CD4-positive, alpha-beta T cell treated with Interleukin-17A for 4 hours (primary cell): Measurements from ENCODE around the gene TBCA.
"Not testable (repeated sequence)": the region's sequence is repeated elsewhere in the genome, so short reads cannot be mapped to it uniquely, and the experiment has no call there.

Source experiments
- DNase-seq: peaks from one replicate; pipeline ENCODE4 v3.0.0-alpha.2; 2020; ENCODE audit warnings: mixed read lengths

Gene TBCA

GRCh38 chr5:77699569-77699968 lies 76.6 kb downstream of the TBCA start:
- DNase-seq = not testable (repeated sequence)

- DNase-seq = no peak
These were observed 77.2 kb downstream of the TBCA start for GRCh38 chr5:77698920-77699319.

GRCh38 chr5:77697692-77698091 lies 78.4 kb downstream of the TBCA start:
- DNase-seq = no peak

GRCh38 chr5:77696120-77696519 lies 80.0 kb downstream of the TBCA start:
- DNase-seq = no peak

GRCh38 chr5:77693913-77694312 lies 82.2 kb downstream of the TBCA start:
- no peak for DNase-seq

- no peak for DNase-seq
These were observed 92.9 kb downstream of the TBCA start for GRCh38 chr5:77683171-77683732.

- no peak for DNase-seq
These were observed 105.6 kb downstream of the TBCA start for GRCh38 chr5:77670526-77670925.

- no peak for DNase-seq
These were observed 106.5 kb downstream of the TBCA start for GRCh38 chr5:77669677-77670076.

- DNase-seq = no peak
These were observed 112.9 kb downstream of the TBCA start for GRCh38 chr5:77663090-77663863.

- no peak for DNase-seq
These were observed 113.5 kb downstream of the TBCA start for GRCh38 chr5:77662635-77663034.

GRCh38 chr5:77658662-77659061 lies 117.5 kb downstream of the TBCA start:
- no peak for DNase-seq

- no peak for DNase-seq
These were observed 124.8 kb downstream of the TBCA start for GRCh38 chr5:77651343-77651742.

- DNase-seq = no peak
These were observed 125.5 kb downstream of the TBCA start for GRCh38 chr5:77650686-77651085.

GRCh38 chr5:77649776-77650175 lies 126.4 kb downstream of the TBCA start:
- no peak for DNase-seq

- DNase-seq = no peak
These were observed 130.0 kb downstream of the TBCA start for GRCh38 chr5:77645995-77646639.

- peak; percentile 47 for DNase-seq
These were observed 130.8 kb downstream of the TBCA start for GRCh38 chr5:77645158-77645994.

- no peak for DNase-seq
These were observed 131.6 kb downstream of the TBCA start for GRCh38 chr5:77644371-77645157.

- no peak for DNase-seq
These were observed 132.3 kb downstream of the TBCA start for GRCh38 chr5:77643654-77644370.

GRCh38 chr5:77642738-77643653 lies 133.1 kb downstream of the TBCA start:
- DNase-seq = no peak

GRCh38 chr5:77641963-77642737 lies 134.0 kb downstream of the TBCA start:
- no peak for DNase-seq
